SU-DHL-6 (cell line): ENCODE results near the gene FIGLA.

Experiments used
- H2AFZ ChIP-seq: fragments of 200-600 bp; sonication (generic); 2 replicates; pipeline ENCODE4 v1.6.1; 2014; ENCODE audit warnings: low read depth, mild to moderate bottlenecking, moderate library complexity, mixed read lengths, antibody characterized with exemption, low read length; ENCODE audit not compliant: severe bottlenecking
- H3F3A ChIP-seq: fragments of 200-600 bp; shearing (Covaris generic); 2 replicates; pipeline ENCODE4 v1.6.0; 2016; ENCODE audit warnings: antibody characterized with exemption, mild to moderate bottlenecking; ENCODE audit not compliant: insufficient read depth
- H3K27ac ChIP-seq: fragments of 200-600 bp; sonication (generic); 2 replicates; pipeline ENCODE4 v1.5.1; 2016; ENCODE audit warnings: low read depth, mild to moderate bottlenecking, low read length, moderate library complexity, mixed read lengths
- H3K27me3 ChIP-seq: fragments of 200-600 bp; sonication (generic), shearing (Covaris generic); 2 replicates; pipeline ENCODE4 v1.6.0; 2014; ENCODE audit warnings: mild to moderate bottlenecking, low read length
- H3K36me3 ChIP-seq: fragments of 200-600 bp; sonication (generic); 2 replicates; pipeline ENCODE4 v1.6.1; 2014; ENCODE audit warnings: mild to moderate bottlenecking, low read length, mixed read lengths
- H3K4me2 ChIP-seq: fragments of 300-600, 200-600 bp; shearing (Covaris generic), sonication (generic); 2 replicates; pipeline ENCODE4 v1.6.0; 2014; ENCODE audit warnings: low read length, low read depth, mild to moderate bottlenecking; ENCODE audit not compliant: poor library complexity, severe bottlenecking
- H3K4me3 ChIP-seq: fragments of 200-600 bp; sonication (generic); 2 replicates; pipeline ENCODE4 v1.5.1; 2014; ENCODE audit warnings: antibody characterized with exemption, low read length, mild to moderate bottlenecking, mixed read lengths; ENCODE audit not compliant: insufficient read depth, poor library complexity, severe bottlenecking
- H3K79me2 ChIP-seq: fragments of 200-600 bp; sonication (generic); 2 replicates; pipeline ENCODE4 v1.6.1; 2014; ENCODE audit warnings: mild to moderate bottlenecking, low read length, moderate library complexity; ENCODE audit not compliant: insufficient read depth
- H3K9ac ChIP-seq: fragments of 200-600 bp; sonication (generic); 2 replicates; pipeline ENCODE4 v1.7.0; 2014; ENCODE audit warnings: mild to moderate bottlenecking, low read length
- H3K9me2 ChIP-seq: fragments of 200-600 bp; sonication (generic); replicated peaks from 2 replicates; pipeline ENCODE4 v1.6.1; 2014; ENCODE audit warnings: low read length; ENCODE audit not compliant: insufficient read depth
- H3K9me3 ChIP-seq: fragments of 200-600 bp; sonication (generic); 2 replicates; pipeline ENCODE4 v1.6.1; 2014; ENCODE audit warnings: low read length, mixed read lengths; ENCODE audit not compliant: insufficient read depth
- H4K20me1 ChIP-seq: fragments of 200-600 bp; sonication (generic); 2 replicates; pipeline ENCODE4 v1.6.1; 2014; ENCODE audit warnings: low read depth, mild to moderate bottlenecking, antibody characterized with exemption, low read length, moderate library complexity, mixed read lengths
- EZH2phosphoT487 ChIP-seq: fragments of 200-600 bp; sonication (generic), shearing (Covaris generic); conservative IDR thresholded peaks from 2 replicates; pipeline ENCODE4 v1.6.1; 2018; ENCODE audit warnings: mild to moderate bottlenecking, antibody characterized with exemption, low read length, moderate library complexity, mixed read lengths
- TF ChIP-seq, protein P1 (sequence below): fragments of 200-600 bp; sonication (generic); IDR thresholded peaks from one replicate; pipeline ENCODE4 v1.5.1; 2017; ENCODE audit warnings: antibody characterized with exemption, mild to moderate bottlenecking, low read length, moderate library complexity; ENCODE audit not compliant: insufficient read depth, poor library complexity, severe bottlenecking

FIGLA gene

DNA sequence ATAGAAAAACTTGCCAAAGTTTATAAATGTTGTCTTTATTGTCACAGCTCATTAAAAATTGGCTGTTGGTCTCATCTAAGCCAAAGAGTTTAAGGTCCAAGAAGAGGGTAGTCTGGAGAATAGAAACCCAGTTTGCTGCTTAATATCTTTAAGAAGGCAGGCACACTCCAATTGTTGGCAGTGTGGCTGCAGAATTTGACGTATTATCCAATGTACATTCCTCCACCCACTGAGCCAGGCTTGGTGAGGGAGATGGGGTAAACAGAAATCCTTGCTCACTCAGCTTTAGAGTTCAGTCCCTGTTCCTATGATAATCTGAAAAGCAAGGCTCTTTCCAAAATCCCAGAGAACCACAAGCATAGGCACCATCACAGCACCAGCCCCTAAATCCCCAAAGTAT, 11.8 kb downstream of the FIGLA start:
- TF ChIP-seq, protein P1, sequence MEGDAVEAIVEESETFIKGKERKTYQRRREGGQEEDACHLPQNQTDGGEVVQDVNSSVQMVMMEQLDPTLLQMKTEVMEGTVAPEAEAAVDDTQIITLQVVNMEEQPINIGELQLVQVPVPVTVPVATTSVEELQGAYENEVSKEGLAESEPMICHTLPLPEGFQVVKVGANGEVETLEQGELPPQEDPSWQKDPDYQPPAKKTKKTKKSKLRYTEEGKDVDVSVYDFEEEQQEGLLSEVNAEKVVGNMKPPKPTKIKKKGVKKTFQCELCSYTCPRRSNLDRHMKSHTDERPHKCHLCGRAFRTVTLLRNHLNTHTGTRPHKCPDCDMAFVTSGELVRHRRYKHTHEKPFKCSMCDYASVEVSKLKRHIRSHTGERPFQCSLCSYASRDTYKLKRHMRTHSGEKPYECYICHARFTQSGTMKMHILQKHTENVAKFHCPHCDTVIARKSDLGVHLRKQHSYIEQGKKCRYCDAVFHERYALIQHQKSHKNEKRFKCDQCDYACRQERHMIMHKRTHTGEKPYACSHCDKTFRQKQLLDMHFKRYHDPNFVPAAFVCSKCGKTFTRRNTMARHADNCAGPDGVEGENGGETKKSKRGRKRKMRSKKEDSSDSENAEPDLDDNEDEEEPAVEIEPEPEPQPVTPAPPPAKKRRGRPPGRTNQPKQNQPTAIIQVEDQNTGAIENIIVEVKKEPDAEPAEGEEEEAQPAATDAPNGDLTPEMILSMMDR = no peak
- no peak for TF ChIP-seq EZH2phosphoT487
- Histone ChIP-seq H3K79me2 (no peaks in the 10 kb centered on the region), H3F3A (no peaks in the 10 kb centered on the region), H3K27me3 (no peaks in the 10 kb centered on the region), H4K20me1 (no peaks in the 10 kb centered on the region), H3K9me2 (no peaks in the 10 kb centered on the region), H3K27ac (no peak overlapping the region), H3K36me3 (no peaks in the 10 kb centered on the region), H3K9me3 (no peaks in the 10 kb centered on the region), H3K9ac (no peak overlapping the region), H3K4me2 (no peak overlapping the region), H2AFZ (no peak overlapping the region), H3K4me3 (no peak overlapping the region)

DNA sequence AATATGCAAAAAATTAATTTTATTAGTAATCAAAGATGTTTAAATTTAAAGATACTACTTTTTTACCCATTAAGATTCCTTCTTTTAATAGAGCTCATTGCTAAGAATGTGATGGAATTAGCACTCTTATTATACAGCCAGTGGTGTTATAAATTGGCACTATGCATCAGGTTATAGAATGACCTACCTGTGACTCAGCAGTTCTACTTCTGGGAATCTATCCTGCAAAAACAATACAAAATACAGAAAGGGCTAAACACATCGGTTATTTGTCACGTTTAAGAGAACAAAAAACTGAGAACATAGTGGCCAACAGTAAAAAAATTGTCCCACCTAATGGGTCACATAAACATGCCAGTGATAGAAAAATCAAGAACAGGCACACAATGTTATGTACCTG, 13.0 kb downstream of the FIGLA start:
- no peaks in the 10 kb centered on the region for H3K36me3 ChIP-seq
- no peaks in the 10 kb centered on the region for H3K9me3 ChIP-seq
- no peak overlapping the region for H3K4me3 ChIP-seq
- no peaks in the 10 kb centered on the region for H4K20me1 ChIP-seq
- no peak for TF ChIP-seq EZH2phosphoT487
- TF ChIP-seq, protein P1 = no peak
- no peak overlapping the region for H3K9ac ChIP-seq
- no peak overlapping the region for H3K4me2 ChIP-seq
- no peak overlapping the region for H2AFZ ChIP-seq
- no peaks in the 10 kb centered on the region for H3K79me2 ChIP-seq
- no peaks in the 10 kb centered on the region for H3F3A ChIP-seq
- no peaks in the 10 kb centered on the region for H3K27me3 ChIP-seq
- no peak overlapping the region for H3K27ac ChIP-seq
- no peaks in the 10 kb centered on the region for H3K9me2 ChIP-seq

DNA sequence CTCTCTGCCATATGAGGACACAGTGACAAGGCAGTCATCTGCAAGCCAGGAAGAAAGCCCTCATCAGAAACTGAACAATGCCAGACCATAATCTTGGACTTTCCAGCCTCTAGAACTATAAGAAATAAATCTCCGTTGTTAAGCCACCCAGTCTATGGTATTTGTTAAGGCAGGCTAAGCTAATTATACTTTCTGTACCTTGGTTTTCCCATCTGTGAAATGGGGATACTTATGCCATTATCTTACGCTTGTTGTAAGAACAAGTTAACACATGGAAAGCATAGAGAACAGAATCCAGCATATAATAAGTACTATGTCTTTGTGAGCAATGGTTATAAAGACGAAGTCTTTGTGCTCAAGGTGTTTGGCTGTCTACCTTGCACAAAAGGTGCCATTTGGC, 14.2 kb downstream of the FIGLA start:
- Histone ChIP-seq H3K9me3 (no peaks in the 10 kb centered on the region), H3K4me3 (no peak overlapping the region), H3K27ac (no peak overlapping the region), H3K9me2 (no peaks in the 10 kb centered on the region), H2AFZ (no peak overlapping the region), H3K4me2 (no peak overlapping the region), H3K79me2 (no peaks in the 10 kb centered on the region), H3K9ac (no peak overlapping the region), H3K27me3 (no peaks in the 10 kb centered on the region), H4K20me1 (no peaks in the 10 kb centered on the region), H3K36me3 (no peaks in the 10 kb centered on the region), H3F3A (no peaks in the 10 kb centered on the region)
- TF ChIP-seq, protein P1 = no peak
- TF ChIP-seq EZH2phosphoT487 = no peak
